IPS DF 19.7 (cell line): ENCODE measurements around the gene CDK15.

Experiments
- DNase-seq: peaks from one replicate; pipeline ENCODE4 v3.0.0-alpha.2; 2013; ENCODE audit warnings: low read depth, low spot score

Gene CDK15

GRCh38 chr2:201908901-201909300 is 102.6 kb downstream of the CDK15 start:
- no peak for DNase-seq

DNA sequence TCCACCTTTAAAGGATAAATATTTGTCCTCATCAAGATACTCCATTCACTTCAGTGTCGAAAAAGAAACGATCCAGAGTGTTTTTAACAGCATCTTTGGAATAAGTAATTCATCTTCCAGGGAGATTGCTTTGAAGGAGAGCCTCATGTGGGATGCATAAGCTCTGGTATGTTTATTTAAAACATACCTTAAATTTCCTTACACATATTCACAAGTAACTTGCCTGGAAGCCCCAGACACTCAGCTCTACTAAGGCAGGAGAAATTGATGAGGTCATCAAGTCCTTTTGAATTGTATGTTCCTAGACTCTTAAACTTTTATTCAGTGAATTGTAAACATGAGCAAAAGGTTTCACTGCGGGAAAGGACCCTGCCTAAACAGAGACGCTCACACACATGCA is 103.0 kb downstream of the CDK15 start:
- no peak for DNase-seq

DNA sequence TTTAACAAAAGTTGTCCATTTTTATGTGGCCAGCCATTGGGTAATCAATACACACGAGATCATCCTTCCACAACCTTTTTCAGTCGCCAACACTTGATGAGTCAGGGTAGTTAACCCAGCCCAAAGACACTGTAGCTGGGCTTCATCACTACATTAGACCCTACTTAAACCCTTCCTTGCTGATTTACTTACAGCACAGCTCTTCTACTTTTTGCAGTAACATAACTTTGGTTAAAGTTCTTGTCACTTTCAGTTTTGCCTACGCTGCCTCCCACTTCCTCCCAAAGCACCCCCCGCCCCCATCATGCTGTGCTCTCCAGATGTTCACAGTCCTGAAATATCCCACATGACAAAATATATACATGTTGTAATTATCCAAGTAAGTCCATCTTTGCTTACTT is 103.6 kb downstream of the CDK15 start:
- no peak for DNase-seq

GRCh38 chr2:201911372-201911771 is 105.0 kb downstream of the CDK15 start:
- no peak for DNase-seq

GRCh38 chr2:201913201-201913600 is 106.9 kb downstream of the CDK15 start:
- no peak for DNase-seq

- no peak for DNase-seq
Measured at GRCh38 chr2:201915446-201915845, 109.1 kb downstream of the CDK15 start.

DNA sequence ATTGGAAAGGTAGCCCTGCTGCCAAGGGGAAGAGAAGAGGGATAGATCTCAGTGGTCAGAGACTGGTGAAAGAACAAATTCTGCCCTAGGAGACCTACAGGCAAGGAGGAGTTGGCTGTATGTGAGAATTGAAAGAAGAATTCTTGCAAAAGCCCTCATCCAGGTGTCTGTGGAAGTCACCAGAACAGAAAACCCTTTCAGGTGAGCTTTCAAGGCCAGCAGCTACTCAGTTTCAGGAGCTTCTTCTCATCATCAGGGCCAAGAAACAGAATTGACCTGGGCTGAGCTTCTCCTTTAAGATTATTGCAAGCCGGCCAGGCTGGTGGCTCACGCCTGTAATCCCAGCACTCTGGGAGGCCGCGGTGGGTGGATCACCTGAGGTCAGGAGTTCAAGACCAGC is 110.2 kb downstream of the CDK15 start:
- no peak for DNase-seq

- DNase-seq: no peak
Measured at GRCh38 chr2:201918616-201919307, 112.4 kb downstream of the CDK15 start.

- DNase-seq: no peak
Measured at GRCh38 chr2:201919308-201919634, 112.9 kb downstream of the CDK15 start.

DNA sequence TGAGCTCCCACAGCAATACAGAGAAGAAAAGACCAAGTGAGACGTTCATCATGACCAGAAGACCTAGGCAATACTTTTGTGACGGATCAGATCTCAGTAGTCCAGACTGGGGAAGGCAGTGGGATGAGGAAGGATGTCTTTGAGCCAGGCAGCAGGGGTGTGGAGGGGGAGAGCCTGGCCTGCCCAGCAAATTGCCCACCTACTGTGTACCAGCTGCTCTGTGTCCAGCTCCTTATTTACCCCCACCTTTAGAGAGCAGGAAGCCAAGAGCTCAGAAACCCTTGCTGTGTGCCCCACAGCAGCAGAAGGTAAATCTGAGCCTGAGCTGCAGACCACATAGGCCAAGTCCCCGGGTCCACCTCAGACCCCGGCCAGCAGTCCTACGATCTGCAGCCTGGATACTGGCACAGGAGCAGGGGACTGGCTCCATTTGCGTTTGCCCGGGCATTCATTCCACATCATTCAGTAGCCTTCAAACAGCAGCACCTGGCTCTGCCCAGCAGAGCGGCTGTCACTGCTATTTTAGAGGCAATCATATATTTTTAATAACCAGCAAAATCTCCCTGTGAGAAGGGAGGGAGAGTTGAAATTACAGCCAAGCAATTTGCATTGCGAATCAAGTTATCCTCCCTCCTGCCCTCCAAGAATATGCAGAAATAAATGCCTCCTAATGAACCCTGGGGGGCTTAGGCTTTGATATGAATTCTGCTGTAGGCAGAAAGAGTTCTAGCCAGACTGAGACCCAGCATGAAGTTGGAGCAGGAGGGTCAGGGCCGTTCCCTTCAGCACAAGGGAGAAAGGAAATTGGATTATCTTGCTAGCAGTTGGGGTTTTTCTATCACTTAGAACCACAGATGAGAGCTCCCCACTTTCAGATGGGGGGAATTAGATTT is 117.3 kb downstream of the CDK15 start:
- no peak for DNase-seq

DNA sequence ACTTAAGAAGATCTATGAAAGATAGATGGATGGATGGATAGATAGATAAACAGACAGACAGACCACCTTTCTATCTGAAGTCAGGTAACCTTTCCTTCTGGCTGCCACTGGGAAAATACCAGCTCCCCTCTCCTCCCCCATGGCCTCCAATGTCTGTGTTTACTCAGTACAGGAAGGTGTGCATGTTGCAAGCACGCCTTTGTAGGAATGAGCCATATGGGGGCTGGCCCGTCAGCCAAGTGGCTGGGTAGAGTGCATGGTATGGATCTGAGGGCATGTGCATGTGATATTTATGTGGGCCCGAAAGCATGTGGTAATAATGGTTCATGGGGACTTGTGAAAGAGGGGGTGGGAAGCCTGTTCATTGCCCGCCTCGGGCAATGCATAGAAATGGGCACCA is 118.1 kb downstream of the CDK15 start:
- DNase-seq: no peak

DNA sequence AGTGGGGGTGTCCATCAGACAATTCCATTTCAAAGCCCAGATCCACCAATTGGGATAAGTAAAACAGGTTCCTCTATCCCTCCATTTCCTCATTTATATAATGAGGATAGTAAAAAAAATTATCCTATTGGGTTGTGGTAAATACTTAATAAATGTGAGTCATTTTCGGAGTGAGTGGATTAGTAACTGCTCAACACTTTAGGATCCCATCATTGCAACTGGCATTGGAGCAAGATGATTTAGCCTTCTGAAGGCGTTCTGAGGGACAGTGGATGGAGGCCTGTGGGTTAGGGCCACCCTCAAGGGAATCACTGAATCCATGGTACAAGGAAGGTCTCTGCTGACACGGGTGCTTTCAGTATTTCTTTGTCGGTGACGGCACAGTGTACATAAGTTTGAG is 118.7 kb downstream of the CDK15 start:
- no peak for DNase-seq

GRCh38 chr2:201926067-201926466 is 119.7 kb downstream of the CDK15 start:
- DNase-seq: no peak

DNA sequence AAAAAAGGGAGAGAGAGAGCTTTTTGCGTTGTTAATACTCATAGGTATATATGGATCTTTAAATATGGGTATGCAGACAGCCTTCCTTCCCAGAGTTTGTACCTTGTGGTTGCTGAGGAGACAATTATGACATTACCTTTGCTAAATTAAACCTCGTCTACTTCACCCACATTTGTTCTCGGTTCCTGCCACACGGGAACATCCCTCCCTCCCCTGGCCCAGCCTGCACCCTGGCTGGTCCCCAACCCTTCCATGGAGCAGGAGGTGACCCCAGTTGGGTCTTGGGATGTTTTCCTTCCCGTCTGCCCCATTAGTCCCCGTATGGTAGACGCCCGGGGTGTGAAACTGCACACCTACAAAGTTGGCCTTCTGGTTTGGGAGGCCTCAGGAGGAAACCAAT is 122.0 kb downstream of the CDK15 start:
- no peak for DNase-seq

DNA sequence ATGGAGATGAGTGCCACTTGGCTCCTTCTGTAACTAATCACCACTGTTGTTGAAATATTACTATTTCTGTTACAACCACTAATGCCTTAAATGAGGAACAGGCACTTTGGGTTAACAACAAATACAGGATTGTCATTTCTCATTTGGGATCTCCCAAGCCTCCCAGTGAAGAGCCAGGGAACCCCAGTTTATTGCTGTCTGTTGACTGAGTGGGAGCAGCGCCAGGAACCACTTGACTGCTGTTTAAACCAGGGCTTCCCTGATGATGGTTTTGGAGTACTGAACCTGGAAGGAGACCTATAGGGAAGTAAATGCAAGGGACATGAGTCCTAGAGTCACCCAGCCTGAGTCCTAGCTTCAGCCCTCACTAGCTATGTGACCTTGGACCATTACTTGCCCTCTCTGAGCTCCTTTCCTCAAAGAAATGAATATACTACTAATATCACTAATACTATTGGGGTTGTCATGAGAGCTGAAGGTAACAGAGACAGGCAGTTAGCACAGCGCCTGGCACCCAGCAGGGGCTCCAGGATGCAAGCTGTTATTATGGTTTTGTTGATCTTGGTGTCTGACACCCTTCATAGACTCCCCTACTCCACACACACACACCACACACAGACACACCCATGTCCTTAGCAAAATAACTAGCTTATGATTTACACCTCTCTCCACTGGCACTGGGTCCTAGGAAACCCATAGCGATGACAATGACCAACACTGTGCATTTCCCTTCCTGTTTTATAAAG is 123.1 kb downstream of the CDK15 start:
- DNase-seq: no peak

GRCh38 chr2:201930043-201930442 is 123.7 kb downstream of the CDK15 start:
- no peak for DNase-seq

DNA sequence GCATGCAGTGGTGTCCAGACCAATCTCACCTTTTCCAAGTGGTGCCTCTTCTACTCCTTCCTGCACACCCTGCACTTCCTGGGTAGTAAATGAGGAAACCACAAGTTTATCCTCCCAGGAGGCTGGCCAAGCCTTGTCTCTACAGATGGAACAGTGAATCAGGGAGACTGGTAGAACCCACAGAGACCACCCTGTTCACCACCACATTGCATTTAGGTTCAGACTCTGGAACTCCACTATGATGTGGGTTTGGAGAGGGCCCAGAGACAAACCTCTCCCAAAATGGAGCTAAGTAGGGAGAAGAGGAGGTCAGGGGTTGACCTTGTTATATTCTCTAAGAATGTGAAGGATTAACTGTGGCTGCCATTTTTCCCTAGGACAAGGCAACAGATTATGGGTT is 124.5 kb downstream of the CDK15 start:
- DNase-seq: no peak

DNA sequence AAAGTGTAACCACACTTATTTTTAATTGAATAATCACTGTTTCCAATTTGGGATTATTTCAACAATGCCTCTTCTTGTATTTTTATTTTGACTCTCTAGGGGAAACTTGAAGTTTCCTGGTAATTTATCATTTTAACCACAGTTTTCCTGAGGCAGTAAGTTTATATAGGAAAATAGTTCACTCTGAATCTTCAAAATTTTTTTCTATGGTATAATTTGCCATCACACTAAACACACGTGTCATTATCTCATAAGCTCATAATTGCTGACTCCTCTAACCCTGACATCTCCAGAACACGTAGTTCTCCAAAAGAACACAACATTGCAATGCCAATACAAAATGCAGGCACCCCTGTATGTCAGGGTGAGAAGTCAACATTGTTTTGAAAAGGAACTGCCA is 125.1 kb downstream of the CDK15 start:
- no peak for DNase-seq

- no peak for DNase-seq
Measured at GRCh38 chr2:201931951-201932350, 125.6 kb downstream of the CDK15 start.

- DNase-seq: no peak
Measured at GRCh38 chr2:201932511-201932910, 126.2 kb downstream of the CDK15 start.

DNA sequence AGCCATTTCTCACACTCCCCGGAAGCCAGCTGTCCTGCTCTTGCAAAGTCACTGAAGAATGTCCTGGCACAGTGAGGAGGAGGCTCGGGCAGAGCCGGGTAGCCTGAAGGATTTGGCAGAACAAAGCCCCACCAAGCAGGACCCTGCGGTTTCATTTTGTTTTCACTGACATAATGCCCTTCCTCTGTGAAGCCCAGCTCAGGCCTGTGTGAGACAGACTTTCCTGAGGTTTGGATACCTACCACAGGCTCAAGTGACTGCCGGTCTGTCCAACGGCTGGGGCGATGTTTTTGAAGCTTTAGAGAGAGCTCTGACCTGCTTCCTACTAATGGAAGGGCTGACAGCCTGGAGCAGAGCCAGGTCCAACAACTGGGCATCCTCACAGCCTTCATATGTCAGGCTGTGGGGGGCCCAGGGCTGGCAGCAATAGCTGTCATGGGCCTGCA is 127.5 kb downstream of the CDK15 start:
- DNase-seq: no peak

DNA sequence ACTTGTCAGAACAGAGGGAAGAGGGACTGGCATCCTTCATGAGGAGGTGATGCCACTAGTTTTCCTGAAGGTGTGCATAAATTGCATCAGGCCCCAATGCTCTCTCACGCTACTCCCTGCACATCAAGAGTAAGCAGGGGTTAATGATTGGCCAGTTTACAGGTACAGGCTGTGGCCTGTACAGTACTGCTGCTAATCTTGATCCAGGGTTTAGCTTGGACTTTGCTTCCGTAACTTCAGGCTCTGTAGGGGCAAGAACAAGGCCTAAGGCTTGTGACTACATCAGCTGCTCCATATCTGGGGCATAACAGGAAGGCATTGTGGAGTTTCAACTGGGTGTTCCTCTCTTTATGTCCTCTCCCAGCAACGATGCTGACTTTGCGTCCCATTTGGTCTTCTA is 130.5 kb downstream of the CDK15 start:
- DNase-seq: no peak

GRCh38 chr2:201937343-201937742 is 131.0 kb downstream of the CDK15 start:
- DNase-seq: no peak
